ENCODE results near the gene PTPRN2.
A peak's percentile ranks its signal among the peaks of the same experiment; 100 is the strongest.

The PTPRN2 gene

DNA sequence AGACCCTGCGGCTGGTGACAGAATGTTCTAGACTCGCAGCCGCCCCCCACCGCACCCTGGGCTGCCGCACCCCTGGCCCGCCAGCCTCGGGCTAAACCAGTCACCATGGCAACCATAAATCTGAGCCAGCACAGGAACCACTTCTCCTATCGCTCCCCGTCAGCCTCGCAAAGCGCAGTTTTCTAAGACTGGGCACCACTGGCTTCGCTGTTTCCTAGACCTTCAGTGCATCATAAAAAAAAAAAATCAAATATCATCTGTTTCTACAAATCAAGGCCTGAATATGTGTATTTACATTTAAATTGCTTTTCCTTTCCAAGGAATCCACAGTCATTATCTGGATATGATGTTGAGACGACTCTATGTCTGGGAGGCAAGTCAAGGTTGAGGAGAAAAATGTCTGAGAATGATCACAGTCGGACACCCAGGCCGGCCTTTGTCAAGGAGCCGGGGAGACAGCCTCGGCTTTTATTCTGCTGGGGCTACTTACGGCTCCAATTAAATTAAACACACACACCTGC is 99.9 kb downstream of the PTPRN2 start:
- no peak for DNase-seq

GRCh38 chr7:158486919-158487318 is 100.7 kb downstream of the PTPRN2 start:
- no peak for DNase-seq

DNA sequence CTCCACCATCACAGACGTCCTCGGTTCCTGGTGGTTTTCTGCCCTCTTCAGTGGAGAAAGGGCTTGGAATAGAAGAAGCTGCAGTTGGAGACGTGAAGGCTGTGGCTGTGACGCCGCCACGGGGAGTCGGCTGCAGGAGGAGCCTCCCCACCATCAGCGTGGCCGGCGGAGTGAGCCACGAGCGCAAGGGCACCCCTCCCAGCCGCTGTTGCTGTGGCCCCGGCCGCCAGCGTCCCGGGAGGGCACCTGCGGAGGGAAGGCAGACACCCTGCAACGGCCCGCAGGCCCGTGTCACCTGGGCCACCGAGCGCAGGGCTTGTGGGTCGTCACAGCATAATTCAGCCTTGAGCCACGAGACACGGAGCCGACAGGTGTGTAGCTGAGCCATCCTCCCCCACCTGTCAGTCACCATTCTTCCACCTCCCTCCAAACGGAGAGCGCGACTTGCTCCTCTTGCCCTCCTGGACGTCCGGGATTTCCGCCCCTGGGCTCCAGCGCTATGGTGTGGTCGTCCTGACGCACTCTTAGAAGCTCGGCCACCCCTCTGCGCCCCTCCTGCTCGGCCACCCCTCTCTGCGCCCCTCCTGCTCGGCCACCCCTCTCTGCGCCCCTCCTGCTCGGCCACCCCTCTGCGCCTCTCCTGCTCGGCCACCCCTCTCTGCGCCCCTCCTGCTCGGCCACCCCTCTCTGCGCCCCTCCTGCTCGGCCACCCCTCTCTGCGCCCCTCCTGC is 102.7 kb downstream of the PTPRN2 start:
- DNase-seq, result no peak

GRCh38 chr7:158482480-158482879 is 105.1 kb downstream of the PTPRN2 start:
- DNase-seq, result no peak

GRCh38 chr7:158479664-158480025 is 108.0 kb downstream of the PTPRN2 start:
- no peak for DNase-seq

- DNase-seq, result no peak
These were observed 108.5 kb downstream of the PTPRN2 start for GRCh38 chr7:158479021-158479663.

GRCh38 chr7:158477866-158478265 is 109.8 kb downstream of the PTPRN2 start:
- DNase-seq, result no peak

GRCh38 chr7:158476331-158476932 is 111.2 kb downstream of the PTPRN2 start:
- DNase-seq, result no peak

DNA sequence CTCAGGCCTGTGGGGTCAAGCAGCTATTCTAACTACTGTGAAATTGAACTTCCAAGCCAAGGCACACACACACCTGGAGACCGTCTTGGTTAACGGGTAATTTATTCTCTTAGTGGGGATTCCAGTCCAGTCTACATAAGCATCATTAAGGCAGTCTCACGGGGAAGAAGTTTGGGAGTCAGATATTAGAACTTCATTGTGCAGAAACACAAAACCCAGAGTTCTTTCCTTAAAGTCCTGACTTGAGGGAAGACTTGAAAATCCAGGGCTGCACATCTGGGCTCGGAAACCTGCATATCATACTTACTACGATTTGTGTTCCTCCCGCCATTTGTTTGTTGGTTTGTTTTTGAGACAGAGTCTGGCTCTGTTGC is 112.0 kb downstream of the PTPRN2 start:
- DNase-seq, result no peak

GRCh38 chr7:158475036-158475678 is 112.5 kb downstream of the PTPRN2 start:
- DNase-seq, result no peak

- DNase-seq, result no peak
These were observed 113.1 kb downstream of the PTPRN2 start for GRCh38 chr7:158474488-158474887.

GRCh38 chr7:158473946-158474345 is 113.7 kb downstream of the PTPRN2 start:
- DNase-seq, result no peak

DNA sequence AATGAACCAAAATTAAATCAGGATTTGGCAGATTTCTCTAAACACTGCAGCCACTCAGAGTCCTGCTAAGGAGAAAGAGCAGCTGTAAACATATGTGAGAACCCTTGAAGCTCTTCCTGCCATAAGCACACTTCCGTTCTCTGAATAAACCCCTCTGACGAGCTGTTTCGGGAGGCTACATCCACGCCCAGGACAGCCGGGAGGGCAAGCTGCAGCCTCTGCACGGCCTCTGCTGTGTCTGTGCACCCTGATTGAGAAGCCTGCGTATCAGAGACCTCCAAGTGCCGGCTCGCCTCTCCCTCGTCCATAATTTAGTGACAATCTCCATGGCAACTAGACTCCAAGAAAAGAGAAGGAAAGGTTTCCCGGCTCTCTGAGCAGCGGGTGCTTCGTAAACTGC is 114.4 kb downstream of the PTPRN2 start:
- DNase-seq, result peak in 1 of 2 donors; percentile 3

GRCh38 chr7:158472596-158472995 is 115.0 kb downstream of the PTPRN2 start:
- DNase-seq, result no peak

DNA sequence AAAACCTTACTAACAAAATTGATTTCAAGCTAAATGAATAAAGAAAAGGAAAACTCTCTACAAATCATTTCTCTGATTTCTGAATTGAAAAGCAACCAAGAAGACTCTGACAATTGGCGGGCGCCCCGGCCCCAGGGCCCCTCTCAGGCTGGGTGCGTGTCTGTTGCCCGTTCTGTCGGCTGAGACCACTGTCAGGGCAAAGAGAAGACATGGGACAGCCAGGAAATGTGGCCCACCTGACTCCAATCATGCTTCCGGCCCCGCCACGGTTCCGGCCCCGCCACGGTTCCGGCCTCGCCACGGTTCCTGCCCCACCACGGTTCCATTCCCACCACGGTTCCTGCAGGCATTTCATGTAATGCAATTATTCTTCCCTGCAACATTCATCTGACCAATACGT is 115.9 kb downstream of the PTPRN2 start:
- DNase-seq, result no peak

DNA sequence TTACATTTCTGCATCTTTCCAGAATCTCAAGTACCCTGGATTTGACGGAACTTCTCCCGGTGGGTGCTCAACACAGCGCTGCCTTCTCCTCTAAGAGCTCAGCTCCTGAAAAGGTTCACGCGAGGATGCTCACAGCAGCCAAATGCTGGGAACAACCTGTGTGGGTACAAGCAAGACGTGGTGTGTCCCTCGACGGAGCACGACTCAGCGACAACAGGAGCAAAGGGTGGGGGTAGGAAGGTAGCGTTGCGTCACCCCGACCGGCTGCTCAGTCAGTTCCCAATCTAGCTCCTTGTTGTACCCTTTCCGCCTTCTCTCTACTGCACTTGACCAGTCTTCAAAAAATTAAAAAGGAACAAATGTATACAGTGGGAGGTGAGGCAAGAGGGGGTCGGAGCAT is 117.3 kb downstream of the PTPRN2 start:
- no peak for DNase-seq

DNA sequence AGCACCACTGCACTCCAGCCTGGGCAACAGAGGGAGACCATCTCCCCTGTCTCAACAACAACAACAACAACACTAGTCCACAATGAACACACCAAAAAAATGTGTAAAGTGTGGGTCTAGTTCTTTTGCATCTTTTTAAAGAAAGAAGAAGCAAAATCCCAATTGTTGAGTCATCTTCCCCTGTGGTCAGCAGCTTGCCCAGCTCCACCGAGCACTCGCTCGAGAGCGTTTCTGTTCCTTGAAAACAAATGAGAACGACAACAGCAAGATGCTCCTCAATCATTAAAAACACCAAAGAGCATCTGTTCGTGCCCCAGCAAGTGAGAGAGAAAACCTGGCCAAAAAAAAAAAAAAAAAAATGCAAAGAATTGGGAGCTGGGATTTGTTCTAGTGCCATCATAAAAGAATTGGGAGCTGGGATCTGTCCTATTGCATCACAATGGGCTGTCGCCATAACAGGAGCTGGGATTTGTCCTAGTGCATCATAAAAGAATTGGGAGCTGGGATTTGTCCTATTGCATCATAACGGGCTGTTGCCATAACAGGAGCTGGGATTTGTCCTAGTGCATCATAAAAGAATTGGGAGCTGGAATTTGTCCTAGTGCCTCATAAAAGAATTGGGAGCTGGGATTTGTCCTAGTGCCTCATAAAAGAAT is 118.1 kb downstream of the PTPRN2 start:
- peak; percentile 43 to 57 for DNase-seq

GRCh38 chr7:158468700-158469296 is 118.8 kb downstream of the PTPRN2 start:
- DNase-seq, result no peak

DNA sequence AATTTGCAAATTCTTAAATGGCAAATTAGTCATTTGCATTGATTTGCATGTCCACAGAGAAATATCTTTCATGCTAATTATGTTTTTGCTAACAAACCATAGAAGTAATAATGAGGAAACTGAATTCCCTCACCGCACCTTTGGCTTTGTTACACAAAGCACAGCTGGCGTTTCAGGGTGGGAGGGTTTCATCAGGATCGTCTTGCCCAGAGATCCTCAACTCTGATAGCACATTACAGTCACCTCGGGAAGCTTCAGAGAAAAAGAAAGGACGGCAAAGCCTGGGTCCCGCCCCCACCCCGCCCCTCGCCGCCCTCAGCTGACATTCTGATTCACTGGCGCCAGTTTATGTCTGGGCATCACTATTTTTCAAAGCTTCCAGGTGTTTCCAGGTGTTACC is 119.4 kb downstream of the PTPRN2 start:
- DNase-seq, result no peak

DNA sequence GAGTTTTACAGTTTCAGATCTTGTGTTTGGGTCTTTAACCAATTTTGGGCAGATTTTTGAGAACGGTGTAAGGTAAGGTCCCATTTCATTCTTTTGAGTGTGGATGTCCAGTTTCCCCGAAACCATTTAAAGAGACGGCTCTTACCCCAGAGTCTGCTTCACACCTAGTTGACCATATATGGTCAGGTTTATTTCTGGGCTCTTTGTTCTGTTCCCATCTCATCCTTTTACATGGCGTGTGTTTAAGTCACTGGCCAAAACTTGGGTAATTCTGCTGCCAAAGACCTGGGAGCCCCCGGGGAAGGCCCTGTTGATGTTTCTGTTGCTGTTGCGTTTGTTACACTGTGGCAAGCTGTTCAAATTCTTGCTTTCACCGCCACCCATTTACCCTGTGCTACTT is 120.1 kb downstream of the PTPRN2 start:
- DNase-seq, result no peak

GRCh38 chr7:158463317-158463716 is 124.3 kb downstream of the PTPRN2 start:
- DNase-seq, result no peak

DNA sequence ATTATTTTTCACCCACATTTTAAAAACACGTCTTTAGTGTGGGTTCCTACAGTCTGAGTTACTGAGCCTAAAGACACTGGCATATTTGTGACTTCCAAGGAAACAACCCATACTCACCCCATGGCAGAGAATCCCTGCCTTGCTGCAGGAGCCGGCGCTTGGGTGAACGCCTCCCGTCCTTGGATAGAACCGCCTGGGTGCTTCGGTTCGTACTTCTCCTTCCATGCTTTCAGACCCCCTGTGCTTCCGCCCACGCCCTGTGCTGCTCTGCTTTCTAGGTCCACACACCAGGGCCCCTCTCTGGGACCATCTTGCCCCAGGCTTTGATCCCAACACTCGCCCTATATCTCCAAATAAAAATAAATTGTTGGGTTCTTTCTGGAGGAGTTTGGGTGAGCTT is 125.8 kb downstream of the PTPRN2 start:
- DNase-seq, result peak in 1 of 2 donors; percentile 25

DNA sequence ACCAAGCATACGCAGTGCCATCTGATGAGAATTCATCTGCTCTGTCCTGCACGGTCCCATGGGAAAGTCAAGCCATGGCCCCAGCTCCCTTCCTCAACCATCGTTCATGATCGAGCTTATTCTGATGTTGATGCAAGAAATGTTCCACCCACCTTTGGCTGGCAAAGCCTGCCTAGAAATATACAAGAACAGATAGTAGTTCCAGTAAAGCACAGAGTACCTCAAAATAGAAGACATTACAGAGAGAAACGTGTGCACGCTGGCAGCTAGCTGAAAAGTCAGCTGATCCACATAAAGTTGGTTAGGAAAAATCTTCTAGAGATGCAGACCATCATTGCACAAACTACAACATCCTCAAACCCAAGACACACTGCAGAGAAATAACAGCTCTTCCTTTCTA is 127.0 kb downstream of the PTPRN2 start:
- DNase-seq, result no peak

All from inflammatory macrophage (primary cell).